COR-L47 (cell line): Measurements from ENCODE around the gene KIAA2012.

ENCODE experiments used
- DNase-seq: peaks from one replicate; lab custom pipeline; 2025; lab: John Stamatoyannopoulos, UW

Gene KIAA2012

GRCh38 chr2:202072737-202073401 is at the start of gene KIAA2012:
KIAA2012 (plus strand) TSS chr2:202073255; CDS start chr2:202073628, 373 bp downstream.
- no peak for DNase-seq

- DNase-seq = no peak
Measured at GRCh38 chr2:202023904-202024266, 49.2 kb upstream of the KIAA2012 start.

GRCh38 chr2:202024871-202025270 is 48.2 kb upstream of the KIAA2012 start:
- no peak for DNase-seq

GRCh38 chr2:202025816-202026215 is 47.2 kb upstream of the KIAA2012 start:
- DNase-seq = no peak

GRCh38 chr2:202026507-202026906 is 46.5 kb upstream of the KIAA2012 start:
- DNase-seq = no peak

GRCh38 chr2:202030691-202031090 is 42.4 kb upstream of the KIAA2012 start:
- no peak for DNase-seq

- DNase-seq = no peak
Measured at GRCh38 chr2:202031246-202031951, 41.7 kb upstream of the KIAA2012 start.

- no peak for DNase-seq
Measured at GRCh38 chr2:202032846-202033316, 40.2 kb upstream of the KIAA2012 start.

- DNase-seq = peak; percentile 69
Measured at GRCh38 chr2:202033317-202034248, 39.5 kb upstream of the KIAA2012 start, which contains the start of gene FZD7. FZD7 (plus strand) TSS chr2:202033855; CDS start chr2:202034648, 793 bp downstream.

GRCh38 chr2:202034249-202035088 is 38.6 kb upstream of the KIAA2012 start:
- no peak for DNase-seq

- no peak for DNase-seq
Measured at GRCh38 chr2:202035089-202035940, 37.7 kb upstream of the KIAA2012 start.

GRCh38 chr2:202035941-202036372 is 37.1 kb upstream of the KIAA2012 start:
- no peak for DNase-seq

- no peak for DNase-seq
Measured at GRCh38 chr2:202036601-202037037, 36.4 kb upstream of the KIAA2012 start.

- DNase-seq = no peak
Measured at GRCh38 chr2:202037086-202037485, 36.0 kb upstream of the KIAA2012 start.

- DNase-seq = no peak
Measured at GRCh38 chr2:202038471-202039277, 34.4 kb upstream of the KIAA2012 start.

- DNase-seq = no peak
Measured at GRCh38 chr2:202039278-202040078, 33.6 kb upstream of the KIAA2012 start.

GRCh38 chr2:202040079-202040844 is 32.8 kb upstream of the KIAA2012 start:
- no peak for DNase-seq

GRCh38 chr2:202042444-202042843 is 30.6 kb upstream of the KIAA2012 start:
- no peak for DNase-seq
